ENCODE results near the gene TADA2B. TPM values are rescaled to one million over a fixed set of nuclear protein-coding genes. Genes with fewer than 3 reads are reported as not detected.

The TADA2B gene
- total and polyA plus RNA-seq, 10 of the 15 experiments (the other 5 are each of a cell fraction or from before 2014, with no cell fraction given) = 0.66 to 12.0 (median 5.6) TPM

GRCh38 chr4:7042503-7043283, 479 bp upstream of the TADA2B start (continued):
- TF ChIP-seq ASH2L (IDR thresholded peaks at IDR 0.05; ENCODE audit: borderline replicate concordance, low read depth) (no peak), LARP7 (IDR thresholded peaks at IDR 0.05) (peak; percentile 77; the same call in 1 of the 2 replicates), HDGF (IDR thresholded peaks at IDR 0.05) (peak; percentile 63), ZBTB40 (IDR thresholded peaks at IDR 0.05; ENCODE audit: borderline replicate concordance) (no peak), MTA3 (IDR thresholded peaks at IDR 0.05; ENCODE audit: borderline replicate concordance, low read length) (no peak), MXI1 (IDR thresholded peaks at IDR 0.05; ENCODE audit: low read depth, low read length) (peak; percentile 78), BMI1 (IDR thresholded peaks at IDR 0.05; ENCODE audit: borderline replicate concordance) (peak; percentile 92), CHD1 (IDR thresholded peaks at IDR 0.05; ENCODE audit: low read depth, low read length) (no peak), JUND (IDR thresholded peaks at IDR 0.05; ENCODE audit: low read depth, low read length) (0 out of 2 replicates have a peak, but pooled peaks have one; percentile 8), FOS (IDR thresholded peaks at IDR 0.05; ENCODE audit: borderline replicate concordance, extremely low read depth, insufficient read length) (peak; percentile 49), CTCF (IDR thresholded peaks at IDR 0.05 in 2 of 3, conservative IDR thresholded peaks at IDR 0.05 in 1 of 3; ENCODE audit: control insufficient read depth in 2 of 3, extremely low read depth in 1 of 3, insufficient read depth in 1 of 3, low read depth in 3 of 3, low read length in 3 of 3) (peak; percentile 18 to 61 (median 30); a peak in 3 of 6 replicates), NFYB (IDR thresholded peaks at IDR 0.05; ENCODE audit: insufficient read depth, low read depth, low read length) (peak; percentile 86), ZNF207 (IDR thresholded peaks at IDR 0.05; ENCODE audit: borderline replicate concordance) (peak; percentile 55; the same call in 1 of the 2 replicates)

All from GM12878 (cell line).